Activated effector memory CD4-positive, alpha-beta T cell treated with Interleukin-2 at 50 U/mL for 16 hours (primary cell): ENCODE data around the gene LANCL2.
A peak's percentile ranks its signal among the peaks of the same experiment; 100 is the strongest.

Experiments used
- DNase-seq: peaks from one replicate; pipeline ENCODE4 v3.0.0-alpha.2; 2020

LANCL2 gene

DNA sequence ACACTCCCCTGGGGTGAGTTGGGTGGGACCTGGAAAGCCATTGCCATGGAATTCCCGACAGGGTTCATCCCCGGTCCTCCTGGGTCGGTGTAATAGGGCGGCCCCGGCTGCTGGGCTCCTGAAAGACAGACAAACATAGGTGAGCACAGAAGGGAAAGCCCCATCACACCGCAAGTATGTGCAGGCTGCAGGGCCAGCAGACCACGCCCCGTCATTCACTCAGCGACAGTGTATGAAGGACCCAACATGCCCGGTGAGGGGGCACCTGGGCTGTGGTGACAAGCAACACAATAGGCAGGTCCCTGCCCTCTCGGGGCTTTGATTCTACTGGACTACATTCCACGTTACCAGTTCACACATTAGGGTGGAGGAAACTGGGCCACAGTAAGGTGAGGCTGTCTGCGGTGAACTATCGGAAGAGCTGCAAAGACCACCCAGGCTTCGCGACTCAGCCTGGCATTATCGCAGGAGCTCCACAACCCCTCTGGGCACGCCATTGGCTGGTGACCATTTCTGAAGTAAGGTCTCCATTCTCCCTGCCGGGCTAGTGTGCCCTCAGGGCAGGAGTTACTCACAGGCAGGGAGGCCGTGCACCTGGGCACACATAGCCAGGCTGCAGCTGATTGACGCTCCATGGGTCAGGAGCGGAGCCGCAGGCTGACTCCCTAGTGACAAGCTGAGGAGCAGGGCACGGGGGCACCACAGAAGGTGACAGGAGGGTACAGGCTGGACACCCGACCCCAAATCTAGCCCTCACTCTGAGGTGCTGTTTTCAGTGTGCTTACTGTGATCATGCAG lies 108.0 kb downstream of the LANCL2 start:
- no peak for DNase-seq

DNA sequence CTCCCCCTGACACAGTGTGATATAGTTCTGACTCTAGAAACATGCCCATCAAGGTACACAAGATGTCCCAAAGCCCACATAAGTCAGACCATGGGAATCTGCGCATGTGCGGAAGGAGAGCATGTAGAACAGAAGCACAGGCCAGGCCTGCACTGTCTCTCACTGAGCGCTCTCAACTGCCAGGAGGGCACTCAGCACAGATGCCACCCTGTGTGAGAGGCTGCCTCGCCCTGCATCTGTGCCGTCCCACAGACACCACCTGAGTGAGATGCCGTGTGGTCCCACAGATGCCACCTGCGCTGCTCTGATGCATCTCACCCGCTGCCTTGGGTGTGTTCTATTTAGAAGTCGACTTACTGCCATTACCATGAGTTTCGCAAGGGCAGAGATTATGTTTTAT lies 108.8 kb downstream of the LANCL2 start:
- DNase-seq: no peak

DNA sequence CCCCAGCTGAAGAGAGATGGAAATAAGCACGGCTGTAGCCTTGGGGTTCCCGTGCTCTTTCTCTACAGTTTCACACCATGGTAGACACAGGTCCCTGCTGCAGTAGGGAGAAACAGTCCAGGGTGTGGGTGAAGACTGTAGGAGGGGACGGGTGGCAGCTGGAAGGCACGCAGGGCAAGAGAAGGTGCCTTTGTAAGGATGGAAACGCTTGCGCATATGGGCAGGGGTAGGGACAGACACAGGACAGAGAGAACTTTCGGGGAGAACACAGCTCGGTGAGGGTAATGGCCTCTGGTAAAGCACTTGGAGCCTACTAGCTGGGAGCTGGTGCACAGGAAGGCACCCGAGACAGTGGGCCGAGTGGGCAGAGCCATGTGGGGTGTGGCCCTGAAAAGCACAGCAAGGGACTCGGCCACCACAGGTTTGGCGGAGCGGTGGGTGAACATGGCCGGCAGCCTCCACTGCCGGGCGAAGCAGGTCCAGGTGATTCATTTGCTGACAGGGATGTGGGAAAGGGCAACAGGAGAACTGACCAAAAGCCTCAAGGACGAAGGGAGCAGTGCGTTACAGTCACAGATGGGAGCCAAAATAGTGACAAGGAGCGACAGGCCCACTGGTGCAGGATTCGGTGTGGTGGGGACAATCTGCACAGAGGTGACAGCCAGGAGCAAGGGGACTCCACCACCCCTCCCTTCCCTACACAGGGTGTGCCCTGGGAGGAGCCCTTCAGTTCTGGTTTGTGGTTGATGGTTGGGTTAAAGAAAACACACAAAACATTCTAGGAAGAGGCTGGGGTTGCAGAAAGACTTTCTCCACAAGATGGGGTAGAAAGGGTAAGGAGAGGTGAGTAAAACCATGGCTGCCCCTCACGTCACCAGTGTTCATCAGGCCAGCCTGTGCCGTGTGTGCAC lies 110.1 kb downstream of the LANCL2 start:
- DNase-seq: peak; percentile 49

DNA sequence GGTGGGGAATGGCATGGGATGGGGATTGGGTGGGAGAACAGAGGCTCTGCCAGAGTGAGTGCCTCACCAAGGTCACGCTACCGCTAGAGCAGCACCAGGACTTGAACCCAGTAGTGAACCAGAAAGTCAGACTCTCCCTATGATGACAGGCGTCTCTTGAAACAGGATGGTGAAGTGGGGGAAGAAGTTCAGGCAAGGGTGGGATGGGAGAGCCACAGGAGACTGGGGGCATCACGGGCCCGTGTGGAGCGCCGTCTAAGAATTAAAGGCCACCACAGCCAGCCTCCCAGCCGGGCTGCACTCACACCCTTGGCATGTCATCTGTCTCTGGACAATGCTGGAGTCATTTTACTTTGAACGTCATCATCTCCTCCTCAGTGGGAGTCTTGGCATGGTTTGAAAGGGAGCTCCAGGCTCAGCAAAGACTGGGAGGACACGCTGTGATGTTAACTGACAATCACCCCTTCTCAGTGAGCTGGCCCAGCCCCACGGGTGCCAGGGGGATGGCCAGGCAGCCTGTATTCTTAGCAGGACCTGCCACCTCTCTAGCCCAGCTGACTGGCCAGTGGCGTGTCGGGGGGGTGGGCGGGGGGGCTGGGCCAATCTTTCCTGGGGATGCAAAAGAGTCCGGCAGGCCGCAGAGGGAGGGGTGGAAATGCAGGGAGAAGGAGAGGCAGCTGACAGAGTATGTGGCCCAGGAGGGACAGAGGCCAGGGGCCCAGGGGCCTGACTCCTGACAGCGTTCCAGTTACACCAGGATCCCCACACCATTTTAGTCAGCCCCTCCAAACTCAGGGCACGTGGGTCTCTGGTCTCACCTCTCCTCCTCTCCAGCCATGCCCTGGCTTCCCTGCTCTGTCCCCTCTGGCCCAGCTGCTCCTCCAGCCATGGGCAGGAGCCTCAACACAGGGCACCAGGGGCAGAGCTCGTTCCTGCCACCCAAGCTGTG lies 111.0 kb downstream of the LANCL2 start:
- no peak for DNase-seq

- DNase-seq: no peak
These were observed 112.0 kb downstream of the LANCL2 start for GRCh38 chr7:55476852-55477780.

GRCh38 chr7:55477781-55478374 lies 112.7 kb downstream of the LANCL2 start:
- no peak for DNase-seq

GRCh38 chr7:55478700-55479099 lies 113.6 kb downstream of the LANCL2 start:
- no peak for DNase-seq

- no peak for DNase-seq
These were observed 116.0 kb downstream of the LANCL2 start for GRCh38 chr7:55481155-55481554.

- DNase-seq: no peak
These were observed 117.9 kb downstream of the LANCL2 start for GRCh38 chr7:55483046-55483445.
